Loucy (cell line): ENCODE measurements around the gene LHPP.

ENCODE experiments used
- EZH2phosphoT487 ChIP-seq: fragments of 200-600 bp; IDR thresholded peaks from 2 replicates; pipeline ENCODE4 v1.6.1; 2018; ENCODE audit warnings: antibody characterized with exemption, mild to moderate bottlenecking, moderate library complexity, borderline replicate concordance
- TF ChIP-seq, protein P1 (sequence below): fragments of 200-600 bp; sonication (generic); conservative IDR thresholded peaks from 2 replicates; pipeline ENCODE4 v1.5.1; 2014; ENCODE audit warnings: mild to moderate bottlenecking, antibody characterized with exemption, low read length

DNA sequence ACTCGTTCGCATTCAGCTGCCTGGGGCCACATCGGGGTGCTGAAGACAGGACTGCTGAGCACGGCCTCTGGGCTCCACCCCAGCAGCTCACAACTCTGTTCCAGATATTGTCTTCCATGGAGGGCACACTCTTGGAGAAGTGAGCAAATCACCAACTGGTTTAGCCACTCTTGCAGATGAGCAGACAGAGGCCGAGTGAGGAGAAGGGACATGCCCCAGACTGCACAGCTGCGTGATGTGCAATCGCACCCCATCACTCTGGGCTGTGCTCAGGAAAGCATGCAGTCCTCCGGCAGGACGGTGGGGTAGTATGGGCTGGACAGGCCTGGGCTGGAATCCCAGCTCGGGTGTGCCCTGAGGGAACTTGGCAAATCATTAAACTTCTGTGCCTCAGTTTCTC, 170.9 kb downstream of the LHPP start:
- TF ChIP-seq, protein P1, sequence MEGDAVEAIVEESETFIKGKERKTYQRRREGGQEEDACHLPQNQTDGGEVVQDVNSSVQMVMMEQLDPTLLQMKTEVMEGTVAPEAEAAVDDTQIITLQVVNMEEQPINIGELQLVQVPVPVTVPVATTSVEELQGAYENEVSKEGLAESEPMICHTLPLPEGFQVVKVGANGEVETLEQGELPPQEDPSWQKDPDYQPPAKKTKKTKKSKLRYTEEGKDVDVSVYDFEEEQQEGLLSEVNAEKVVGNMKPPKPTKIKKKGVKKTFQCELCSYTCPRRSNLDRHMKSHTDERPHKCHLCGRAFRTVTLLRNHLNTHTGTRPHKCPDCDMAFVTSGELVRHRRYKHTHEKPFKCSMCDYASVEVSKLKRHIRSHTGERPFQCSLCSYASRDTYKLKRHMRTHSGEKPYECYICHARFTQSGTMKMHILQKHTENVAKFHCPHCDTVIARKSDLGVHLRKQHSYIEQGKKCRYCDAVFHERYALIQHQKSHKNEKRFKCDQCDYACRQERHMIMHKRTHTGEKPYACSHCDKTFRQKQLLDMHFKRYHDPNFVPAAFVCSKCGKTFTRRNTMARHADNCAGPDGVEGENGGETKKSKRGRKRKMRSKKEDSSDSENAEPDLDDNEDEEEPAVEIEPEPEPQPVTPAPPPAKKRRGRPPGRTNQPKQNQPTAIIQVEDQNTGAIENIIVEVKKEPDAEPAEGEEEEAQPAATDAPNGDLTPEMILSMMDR: no peak
- no peak for TF ChIP-seq EZH2phosphoT487
